GM12878 (cell line): ENCODE data around the gene TEX13D. TPM values are rescaled to one million over a fixed set of nuclear protein-coding genes. Genes with fewer than 3 reads are reported as not detected.
A peak's percentile ranks its signal among the peaks of the same experiment; 100 is the strongest.

Experiments
- ATAC-seq: fragments of 200-7000 bp; cut with Tn5 transposase; 3 replicates; pipeline ENCODE4 v1.9.1; 2020; ENCODE audit warnings: mild to moderate bottlenecking, moderate library complexity
- BruUV-seq: library from RNA; stranded (reverse); fragments of 400-500 nt; replicated peaks from 2 replicates; lab custom pipeline; 2021; lab: Mats Ljungman, UMichigan
- CTCF ChIA-PET: fragments of 300-600 bp; sonication (Branson Sonifier 250); formaldehyde crosslinking; extraction: SDS; loops from one replicate; lab custom pipeline; 2021; ENCODE audit warnings: inconsistent platforms; lab: Yijun Ruan, JAX
- POLR2A ChIA-PET: fragments of 350-600 bp; formaldehyde crosslinking; extraction: SDS; loops from one replicate; lab custom pipeline; 2021; ENCODE audit warnings: inconsistent platforms; lab: Charles Lee
- RAD21 ChIA-PET: fragments of 300-600 bp; sonication (Branson Sonifier 250); formaldehyde crosslinking; loops from one replicate; lab custom pipeline; 2023; ENCODE audit warnings: antibody characterized with exemption; ENCODE audit not compliant: unreplicated experiment; lab: Charles Lee
- SMC1A ChIA-PET: fragments of 300-600 bp; sonication (Branson Sonifier 250); formaldehyde crosslinking; loops from one replicate; lab custom pipeline; 2023; ENCODE audit not compliant: unreplicated experiment, uncharacterized antibody; lab: Charles Lee
- DNase-seq: peaks from one replicate; pipeline ENCODE4 v3.0.0-alpha.2; 2011; ENCODE audit warnings: low read depth, low spot score
- FAIRE-seq: peaks from 3 replicates; lab custom pipeline; 2011; peaks lifted over from hg19 to GRCh38; lab: Jason Lieb, UNC
- H2AFZ ChIP-seq: 2 replicates; pipeline ENCODE4 v1.6.0; 2011; ENCODE audit warnings: low read depth, low read length, control low read depth; ENCODE audit not compliant: control insufficient read depth
- H3K27ac ChIP-seq: 2 replicates; pipeline ENCODE4 v1.5.1; 2011; ENCODE audit warnings: control low read depth; ENCODE audit not compliant: control insufficient read depth, insufficient read depth
- H3K27me3 ChIP-seq, 2 experiments: replicated peaks in 1 of 2; 2 replicates each; pipeline versions ENCODE4 v1.6.0 to v1.6.1; 2011; ENCODE audit warnings: low read length in 1 of 2; ENCODE audit not compliant: control insufficient read depth in 2 of 2, insufficient read depth in 2 of 2
- H3K36me3 ChIP-seq, 2 experiments: 2 replicates each; pipeline ENCODE4 v1.5.1; 2011; ENCODE audit warnings: low read length in 1 of 2; ENCODE audit not compliant: control insufficient read depth in 2 of 2, insufficient read depth in 2 of 2
- H3K4me1 ChIP-seq: 2 replicates; pipeline ENCODE4 v1.6.1; 2011; ENCODE audit warnings: mild to moderate bottlenecking, low read length, moderate library complexity, mixed read lengths; ENCODE audit not compliant: control insufficient read depth, insufficient read depth
- H3K4me2 ChIP-seq: 2 replicates; pipeline ENCODE4 v1.6.0; 2011; ENCODE audit warnings: control low read depth; ENCODE audit not compliant: control insufficient read depth, insufficient read depth
- H3K4me3 ChIP-seq: fragments of 200-600 bp; sonication (generic); 2 replicates; pipeline ENCODE4 v1.5.1; 2016
- H3K79me2 ChIP-seq: 2 replicates; pipeline ENCODE4 v1.6.0; 2011; ENCODE audit warnings: low read length; ENCODE audit not compliant: control insufficient read depth, insufficient read depth
- H3K9ac ChIP-seq: 2 replicates; pipeline ENCODE4 v1.8.0; 2011; ENCODE audit warnings: low read length, control low read depth, mixed read lengths; ENCODE audit not compliant: control insufficient read depth, insufficient read depth
- H3K9me3 ChIP-seq: replicated peaks from 3 replicates; pipeline ENCODE4 v1.5.1; 2011; ENCODE audit warnings: mild to moderate bottlenecking, low read length; ENCODE audit not compliant: control insufficient read depth, insufficient read depth
- H4K20me1 ChIP-seq: 2 replicates; pipeline ENCODE4 v1.6.0; 2011; ENCODE audit not compliant: control insufficient read depth, insufficient read depth
- CEBPB ChIP-seq, 2 experiments: fragments of 150-350 bp in 1 of 2; IDR thresholded peaks; 2 replicates each; pipeline ENCODE4 v1.6.1; 2012 to 2014; ENCODE audit warnings: low read depth in 2 of 2, low read length in 2 of 2, borderline replicate concordance in 1 of 2, inconsistent platforms in 1 of 2
- CHD4 ChIP-seq: fragments of 200-600 bp; sonication (generic); IDR thresholded peaks from 2 replicates; pipeline ENCODE4 v1.6.1; 2016; ENCODE audit warnings: mild to moderate bottlenecking
- FOS ChIP-seq: IDR thresholded peaks from 3 replicates; pipeline ENCODE4 v1.6.1; 2011; ENCODE audit warnings: borderline replicate concordance; ENCODE audit not compliant: insufficient read length; ENCODE audit errors: extremely low read depth
- MEF2B ChIP-seq: fragments of 450-650 bp; IDR thresholded peaks from 2 replicates; pipeline ENCODE4 v1.6.1; 2018; ENCODE audit warnings: mild to moderate bottlenecking, moderate library complexity; ENCODE audit not compliant: partially characterized antibody, poor library complexity, severe bottlenecking
- NRF1 ChIP-seq: conservative IDR thresholded peaks from 2 replicates; pipeline ENCODE4 v1.6.1; 2011; ENCODE audit warnings: mild to moderate bottlenecking, low read depth, low read length, improper control_type of control experiment
- PAX5 ChIP-seq: IDR thresholded peaks from 2 replicates; pipeline ENCODE4 v1.6.1; 2011; ENCODE audit warnings: low read depth, low read length, borderline replicate concordance
- RFX5 ChIP-seq: IDR thresholded peaks from 2 replicates; pipeline ENCODE4 v1.6.1; 2011; ENCODE audit warnings: low read depth, low read length, improper control_type of control experiment
- SMAD5 ChIP-seq: IDR thresholded peaks from 2 replicates; pipeline ENCODE4 v1.6.1; 2016; ENCODE audit warnings: antibody characterized with exemption, low read depth
- SPI1 ChIP-seq: IDR thresholded peaks from 2 replicates; pipeline ENCODE4 v1.6.1; 2011; ENCODE audit warnings: low read depth, mild to moderate bottlenecking, low read length, moderate library complexity, borderline replicate concordance; ENCODE audit not compliant: insufficient read depth
- YY1 ChIP-seq: IDR thresholded peaks from 2 replicates; pipeline ENCODE4 v1.6.1; 2011; ENCODE audit warnings: low read depth, mild to moderate bottlenecking, low read length
- ZNF274 ChIP-seq: IDR thresholded peaks from one replicate; pipeline ENCODE4 v1.8.0; 2011; ENCODE audit not compliant: insufficient read length, insufficient read depth
- WGBS: methylation state at CpG from one replicate; pipeline ENCODE4 v1.1.6; 2016; ENCODE audit warnings: low lambda C conversion rate; ENCODE audit not compliant: insufficient replicate concordance, insufficient coverage; ENCODE audit errors: missing lambda C conversion rate; 5-methylcytosine and 5-hydroxymethylcytosine counted together
- in situ Hi-C: fragments of 300-500 bp; cut with MboI; formaldehyde crosslinking; loops from 9 replicates; pipeline ENCODE4 v1.14.3; 2018; ENCODE audit warnings: mixed read lengths
- intact Hi-C: fragments of 100-400 bp; cut with micrococcal nuclease; formaldehyde crosslinking; loops from one replicate; pipeline ENCODE4 v1.14.2; 2022; ENCODE audit not compliant: unreplicated experiment
- polyA plus RNA-seq, 11 experiments: library from polyadenylated mRNA; depleted of rRNA in 4 of 11; unstranded in 6 of 11; stranded (reverse) in 5 of 11; fragments of >200 nt; fragmentation: Nextera tagmentation in 4 of 11; fragmentation: Illumina TruSeq in 1 of 11; extraction: Ambion mirVana in 4 of 11; extraction: Trizol in 1 of 11; gene quantifications; 1 replicate in 1 of 11; 2 replicates in 10 of 11; pipeline versions ENCODE4 v1.2.1 to v1.2.3, GENCODE V29; 2011 to 2016; ENCODE audit warnings: inconsistent platforms in 2 of 11, missing spikeins in 2 of 11, low read depth in 1 of 11
- total RNA-seq, 4 experiments: library from RNA; depleted of rRNA in 3 of 4; stranded (reverse); fragments of >200 nt in 3 of 4; fragmentation: Illumina TruSeq in 1 of 4; extraction: Trizol in 1 of 4; gene quantifications; 2 replicates each; pipeline versions ENCODE4 v1.2.1 to v1.2.3, GENCODE V29; 2013 to 2021
- TF ChIP-seq, protein P1 (sequence below): fragments of 450-650 bp; IDR thresholded peaks from 2 replicates; pipeline ENCODE4 v1.6.1; 2017; ENCODE audit warnings: mild to moderate bottlenecking, moderate library complexity

TEX13D gene
- total and polyA plus RNA-seq, 10 of the 15 experiments (the other 5 are each of a cell fraction or from before 2014, with no cell fraction given) = 0.11 to 2.9 (median 0.19) TPM; not detected in 1

- whole genome bisulfite sequencing = 33% methylated on average over 6 of the region's 6 CpGs
- no peaks in the 10 kb centered on the region for H3K36me3 ChIP-seq
- no peak overlapping the region for H3K27ac ChIP-seq
- BruUV-seq = no TSS peak
- ChIA-PET SMC1A (interaction anchor here (1.6 kb wide), 1 partner anchor 10 kb away, joined by 4 read pairs; no protein-coding TSS in a partner anchor), POLR2A (no interaction called here), CTCF (interaction anchor here (0.6 kb wide), 1 partner anchor 8 kb away, joined by 3 read pairs; no protein-coding TSS in a partner anchor), RAD21 (no interaction called here)
- no peaks in the 10 kb centered on the region for H3K4me1 ChIP-seq
- no peak for FAIRE-seq
- no peak overlapping the region for H3K9ac ChIP-seq
- no peaks in the 10 kb centered on the region for H3K79me2 ChIP-seq
- H3K9me3 ChIP-seq = no peaks in the 10 kb centered on the region
- H3K4me3 ChIP-seq = no peak overlapping the region
- no peak for TF ChIP-seq CEBPB (IDR thresholded peaks at IDR 0.05; ENCODE audit: borderline replicate concordance in 1 of 2, low read depth in 2 of 2, low read length in 2 of 2)
- peak; percentile 41 for TF ChIP-seq MEF2B
- in situ Hi-C loops = no loop called here
- H3K4me2 ChIP-seq = no peak overlapping the region
- H3K27me3 ChIP-seq = no peaks in the 10 kb centered on the region
- ATAC-seq = no peak
- intact Hi-C loops = no loop called here
- no peaks in the 10 kb centered on the region for H4K20me1 ChIP-seq
- DNase-seq = no peak
- H2AFZ ChIP-seq = no peak overlapping the region
Measured at GRCh38 chrX:124338733-124339514, 6.5 kb downstream of the TEX13D start.

DNA sequence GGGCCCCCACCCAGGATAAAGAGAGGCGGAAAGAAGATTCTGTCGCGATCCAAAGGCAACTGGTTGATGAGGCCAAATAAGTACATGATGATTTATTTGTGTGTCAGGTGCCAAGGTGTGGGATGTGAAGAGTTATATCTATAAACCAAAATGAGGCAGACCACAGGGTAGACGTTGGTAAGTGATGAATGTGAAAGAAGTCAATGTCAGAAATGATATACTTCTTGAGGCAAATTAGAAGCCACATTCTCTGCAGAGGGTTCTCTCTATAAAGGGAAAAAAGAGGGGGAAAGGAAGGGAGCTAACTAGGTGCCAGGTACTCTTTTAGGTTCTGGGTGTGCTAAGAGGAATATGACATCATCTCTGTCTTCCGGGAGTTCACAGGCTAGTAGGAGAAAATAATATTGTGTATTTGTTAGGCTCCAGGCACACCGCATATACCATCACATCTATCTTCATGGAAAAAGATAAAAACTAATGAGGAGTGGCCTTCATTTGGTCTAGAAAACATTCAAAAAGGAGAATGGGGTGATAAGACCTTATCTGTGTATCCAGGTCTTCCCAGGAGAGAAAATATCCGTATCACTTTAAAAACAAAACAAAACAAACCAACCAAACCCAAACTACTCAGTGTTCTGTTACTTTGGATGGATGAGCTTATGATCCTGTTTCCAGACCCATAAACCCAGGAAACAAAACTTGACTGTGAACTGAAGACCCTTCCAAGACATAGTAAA lies 9.1 kb downstream of the TEX13D start:
- ChIA-PET RAD21 (interaction anchor here (0.7 kb wide), 1 partner anchor 11 kb away, joined by 3 read pairs; no protein-coding TSS in a partner anchor), SMC1A (no interaction called here), CTCF (no interaction called here), POLR2A (no interaction called here)
- in situ Hi-C loops (no loop called here), intact Hi-C loops (no loop called here)
- BruUV-seq = no TSS peak
- H3K36me3 ChIP-seq = no peaks in the 10 kb centered on the region
- no peak overlapping the region for H3K4me3 ChIP-seq
- no peaks in the 10 kb centered on the region for H3K27me3 ChIP-seq
- H3K9me3 ChIP-seq = no peaks in the 10 kb centered on the region; the same call in 2 of the 3 replicates
- H3K4me1 ChIP-seq = no peaks in the 10 kb centered on the region
- 34% methylated on average over 7 of the region's 7 CpGs for WGBS
- FAIRE-seq = no peak
- no peaks in the 10 kb centered on the region for H3K79me2 ChIP-seq
- no peaks in the 10 kb centered on the region for H4K20me1 ChIP-seq
- no peak for DNase-seq
- no peak overlapping the region for H3K27ac ChIP-seq
- H2AFZ ChIP-seq = no peak overlapping the region
- H3K4me2 ChIP-seq = no peak overlapping the region
- H3K9ac ChIP-seq = no peak overlapping the region
- no peak for ATAC-seq
- TF ChIP-seq RFX5 = no peak
- no peak for TF ChIP-seq ZNF274
- no peak for TF ChIP-seq FOS
- TF ChIP-seq NRF1 = no peak
- no peak for TF ChIP-seq CHD4
- no peak for TF ChIP-seq SPI1
- TF ChIP-seq YY1 = no peak
- TF ChIP-seq, protein P1, sequence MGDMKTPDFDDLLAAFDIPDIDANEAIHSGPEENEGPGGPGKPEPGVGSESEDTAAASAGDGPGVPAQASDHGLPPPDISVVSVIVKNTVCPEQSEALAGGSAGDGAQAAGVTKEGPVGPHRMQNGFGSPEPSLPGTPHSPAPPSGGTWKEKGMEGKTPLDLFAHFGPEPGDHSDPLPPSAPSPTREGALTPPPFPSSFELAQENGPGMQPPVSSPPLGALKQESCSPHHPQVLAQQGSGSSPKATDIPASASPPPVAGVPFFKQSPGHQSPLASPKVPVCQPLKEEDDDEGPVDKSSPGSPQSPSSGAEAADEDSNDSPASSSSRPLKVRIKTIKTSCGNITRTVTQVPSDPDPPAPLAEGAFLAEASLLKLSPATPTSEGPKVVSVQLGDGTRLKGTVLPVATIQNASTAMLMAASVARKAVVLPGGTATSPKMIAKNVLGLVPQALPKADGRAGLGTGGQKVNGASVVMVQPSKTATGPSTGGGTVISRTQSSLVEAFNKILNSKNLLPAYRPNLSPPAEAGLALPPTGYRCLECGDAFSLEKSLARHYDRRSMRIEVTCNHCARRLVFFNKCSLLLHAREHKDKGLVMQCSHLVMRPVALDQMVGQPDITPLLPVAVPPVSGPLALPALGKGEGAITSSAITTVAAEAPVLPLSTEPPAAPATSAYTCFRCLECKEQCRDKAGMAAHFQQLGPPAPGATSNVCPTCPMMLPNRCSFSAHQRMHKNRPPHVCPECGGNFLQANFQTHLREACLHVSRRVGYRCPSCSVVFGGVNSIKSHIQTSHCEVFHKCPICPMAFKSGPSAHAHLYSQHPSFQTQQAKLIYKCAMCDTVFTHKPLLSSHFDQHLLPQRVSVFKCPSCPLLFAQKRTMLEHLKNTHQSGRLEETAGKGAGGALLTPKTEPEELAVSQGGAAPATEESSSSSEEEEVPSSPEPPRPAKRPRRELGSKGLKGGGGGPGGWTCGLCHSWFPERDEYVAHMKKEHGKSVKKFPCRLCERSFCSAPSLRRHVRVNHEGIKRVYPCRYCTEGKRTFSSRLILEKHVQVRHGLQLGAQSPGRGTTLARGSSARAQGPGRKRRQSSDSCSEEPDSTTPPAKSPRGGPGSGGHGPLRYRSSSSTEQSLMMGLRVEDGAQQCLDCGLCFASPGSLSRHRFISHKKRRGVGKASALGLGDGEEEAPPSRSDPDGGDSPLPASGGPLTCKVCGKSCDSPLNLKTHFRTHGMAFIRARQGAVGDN = no peak
- no peak for TF ChIP-seq PAX5
- no peak for TF ChIP-seq SMAD5
